GM10847 (cell line): ENCODE results near the gene NXPE3.
A peak's percentile ranks its signal among the peaks of the same experiment; 100 is the strongest.

ENCODE experiments used
- POLR2A ChIP-seq: IDR thresholded peaks from 2 replicates; pipeline ENCODE4 v1.6.1; 2011; ENCODE audit not compliant: insufficient read length; ENCODE audit errors: extremely low read depth

Gene NXPE3

DNA sequence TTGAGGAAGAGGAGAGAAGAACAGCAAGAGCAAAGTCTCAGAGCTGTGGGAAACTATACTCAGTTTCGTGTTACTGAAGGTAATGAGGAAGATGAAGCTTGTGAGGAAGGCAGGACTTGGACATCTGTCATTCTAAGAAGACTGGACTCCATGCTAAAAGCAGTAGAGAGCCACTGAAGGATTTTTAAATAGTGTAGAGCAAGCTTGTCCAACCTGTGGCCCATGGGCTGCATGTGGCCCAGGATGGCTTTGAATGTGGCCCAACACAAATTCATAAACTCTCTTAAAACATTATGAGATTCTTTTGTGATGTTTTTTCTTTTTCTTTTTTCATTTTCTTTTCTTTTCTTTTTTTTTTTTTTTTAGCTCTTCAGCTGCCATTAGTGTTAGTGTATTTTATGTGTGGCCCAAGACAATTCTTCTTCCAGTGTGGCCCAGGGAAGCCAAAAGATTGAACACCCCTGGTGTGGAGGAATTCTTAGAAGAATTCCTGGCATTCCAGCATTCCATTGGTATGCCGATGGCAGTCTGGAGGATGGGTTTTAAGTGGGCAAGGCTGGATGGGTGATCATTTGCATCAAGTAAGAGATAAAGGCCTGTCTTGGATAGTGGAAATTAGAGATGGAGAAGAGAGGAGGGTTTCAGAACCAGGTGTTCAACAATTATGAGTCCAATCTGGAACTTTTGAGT is 63.4 kb downstream of the NXPE3 start:
- TF ChIP-seq POLR2A: no peak

GRCh38 chr3:101842935-101843330 is 63.9 kb downstream of the NXPE3 start:
- TF ChIP-seq POLR2A: no peak

DNA sequence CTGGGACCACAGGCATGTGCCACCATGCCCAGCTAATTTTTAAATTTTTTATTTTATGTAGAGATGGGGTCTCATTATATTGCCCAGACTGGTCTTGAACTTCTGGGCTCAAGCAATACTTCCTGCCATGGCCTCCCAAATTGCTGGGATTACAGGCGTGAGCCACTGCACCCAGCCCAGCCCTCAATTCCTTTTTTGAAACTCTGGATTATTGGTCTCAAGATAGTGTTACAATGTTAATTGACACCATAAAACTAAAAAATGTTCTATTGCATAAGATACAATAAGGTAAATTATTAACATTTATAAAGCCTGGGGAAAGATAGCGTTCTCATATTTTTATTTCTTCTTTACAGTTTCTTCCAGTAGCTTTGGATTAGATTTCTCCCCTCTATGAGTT is 66.4 kb downstream of the NXPE3 start:
- TF ChIP-seq POLR2A: no peak

- TF ChIP-seq POLR2A: no peak
Observed at GRCh38 chr3:101846709-101847108, 67.7 kb downstream of the NXPE3 start.

DNA sequence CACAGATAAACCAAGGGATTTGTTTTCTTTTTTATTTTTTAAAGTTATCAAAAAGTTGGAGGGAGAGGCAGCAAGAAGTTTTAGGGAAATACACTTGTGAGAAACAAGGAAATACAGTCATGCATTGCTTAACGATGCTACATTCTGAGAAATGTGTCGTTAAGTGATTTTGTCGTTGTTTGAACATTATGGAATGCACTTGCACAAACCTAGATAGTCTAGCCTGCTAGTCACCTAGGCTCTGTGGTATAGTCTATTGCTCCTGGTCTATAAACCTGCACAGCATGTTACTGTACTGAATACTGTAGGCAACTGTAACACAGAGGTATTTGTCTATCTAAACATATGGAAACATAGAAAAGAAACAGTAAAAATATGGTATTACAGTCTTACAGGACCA is 68.3 kb downstream of the NXPE3 start:
- no peak for TF ChIP-seq POLR2A

DNA sequence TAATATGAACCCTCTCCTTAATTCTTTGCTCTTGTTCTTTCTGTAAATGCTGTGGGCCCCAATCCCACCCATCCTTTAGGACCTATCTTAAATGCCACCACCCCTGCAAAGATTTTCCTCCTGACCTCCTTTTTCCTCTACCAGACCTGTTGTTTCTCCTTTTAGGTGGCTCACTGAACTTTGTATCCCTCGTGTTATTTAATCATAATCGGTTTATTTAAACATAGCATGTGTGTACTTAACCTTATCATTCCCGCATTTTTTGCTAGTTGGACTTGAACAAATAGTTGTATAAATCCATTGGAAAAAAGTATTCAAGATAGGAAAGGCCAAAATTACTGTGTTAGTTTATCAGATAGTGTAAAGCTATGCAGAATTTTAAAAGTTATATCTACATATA is 69.3 kb downstream of the NXPE3 start:
- no peak for TF ChIP-seq POLR2A

DNA sequence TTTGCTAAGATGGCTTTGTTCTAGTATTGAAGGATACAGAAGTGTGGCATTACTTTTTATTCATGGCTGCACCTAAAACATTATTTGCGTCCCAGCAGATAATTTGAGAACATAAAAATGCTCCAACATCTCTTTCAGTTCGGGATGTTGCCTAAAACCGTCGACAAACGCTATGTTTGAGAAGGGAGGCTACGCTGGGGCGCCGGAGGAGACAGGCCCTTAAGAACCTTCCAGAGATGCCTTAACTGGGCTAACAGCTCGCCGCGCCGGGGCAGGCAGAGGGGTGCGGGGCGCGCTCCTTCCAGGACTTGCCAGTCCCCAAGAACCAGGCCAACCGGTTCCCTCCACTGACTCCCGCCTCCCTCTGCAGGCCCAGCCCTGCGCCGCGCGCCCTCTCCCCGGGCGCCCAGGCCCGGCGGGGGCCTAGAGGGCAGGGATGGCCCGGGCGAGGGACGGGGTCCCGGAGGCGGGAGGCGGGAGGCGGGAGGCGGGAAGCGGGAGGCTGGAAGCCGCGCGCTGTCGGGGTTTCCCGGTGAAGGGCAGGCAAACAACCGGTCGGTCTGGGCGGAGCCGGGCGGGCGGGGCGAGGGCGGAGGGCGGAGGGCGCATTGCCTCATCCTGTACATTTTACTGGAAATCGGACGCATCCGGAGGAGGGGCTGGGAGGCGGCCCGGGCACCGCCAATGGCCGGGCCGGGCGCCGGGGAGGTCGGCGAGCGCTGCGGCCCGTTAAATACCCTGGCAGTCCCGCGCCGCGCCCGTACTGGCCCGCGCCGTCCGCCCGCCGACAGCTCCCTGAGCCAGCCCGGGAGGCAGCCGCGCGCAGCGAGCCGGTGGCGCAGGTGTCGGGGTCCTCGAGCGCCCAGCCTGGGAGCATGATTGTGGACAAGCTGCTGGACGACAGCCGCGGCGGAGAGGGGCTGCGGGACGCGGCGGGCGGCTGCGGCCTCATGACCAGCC is 70.0 kb downstream of the NXPE3 start, which contains the start of gene NFKBIZ:
Gene NFKBIZ, plus strand, starts transcription at position 761 of the 960 bp plus-strand sequence. Its CDS starts 115 bp downstream, at position 876.
- peak; percentile 99 for TF ChIP-seq POLR2A

GRCh38 chr3:101849714-101850245 is 70.8 kb downstream of the NXPE3 start:
- TF ChIP-seq POLR2A: no peak

DNA sequence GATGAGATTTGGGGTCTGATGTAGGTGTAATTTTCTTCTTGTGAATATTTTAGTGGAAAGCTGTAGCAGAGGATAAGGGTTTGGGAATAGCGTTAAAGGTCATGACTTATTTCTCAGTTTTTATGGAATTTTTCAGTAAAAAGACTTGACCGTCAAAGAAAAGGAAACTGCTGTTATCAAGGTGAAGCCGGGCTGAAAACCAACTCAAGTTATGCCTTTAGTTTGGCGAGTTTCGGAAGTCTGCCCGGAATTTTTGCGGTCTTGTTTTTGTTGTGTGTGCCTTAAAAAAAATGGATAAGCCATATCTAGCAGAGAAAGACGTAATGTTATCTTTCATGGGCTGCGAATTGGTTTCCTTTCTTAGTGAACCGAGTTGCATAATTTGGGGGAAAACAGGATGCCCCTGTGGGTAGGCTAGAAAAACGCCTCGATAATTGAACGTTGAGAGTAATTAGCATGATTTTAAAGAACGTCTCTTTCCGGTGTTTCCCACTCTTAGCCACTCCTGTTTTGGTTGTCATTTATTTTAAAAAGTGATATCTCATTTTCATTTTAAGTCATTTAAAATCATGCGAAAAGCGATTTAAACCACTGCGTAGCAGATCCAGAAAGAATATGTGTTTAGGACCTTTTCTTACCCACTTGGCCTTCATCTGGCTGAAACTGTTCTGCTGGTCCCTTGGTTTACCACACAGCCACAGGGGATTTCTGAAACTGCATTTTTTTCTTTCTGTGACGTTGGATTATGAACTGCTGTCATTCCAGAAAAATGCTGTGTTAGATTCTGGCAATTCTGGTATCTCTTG is 71.4 kb downstream of the NXPE3 start:
- TF ChIP-seq POLR2A: no peak

DNA sequence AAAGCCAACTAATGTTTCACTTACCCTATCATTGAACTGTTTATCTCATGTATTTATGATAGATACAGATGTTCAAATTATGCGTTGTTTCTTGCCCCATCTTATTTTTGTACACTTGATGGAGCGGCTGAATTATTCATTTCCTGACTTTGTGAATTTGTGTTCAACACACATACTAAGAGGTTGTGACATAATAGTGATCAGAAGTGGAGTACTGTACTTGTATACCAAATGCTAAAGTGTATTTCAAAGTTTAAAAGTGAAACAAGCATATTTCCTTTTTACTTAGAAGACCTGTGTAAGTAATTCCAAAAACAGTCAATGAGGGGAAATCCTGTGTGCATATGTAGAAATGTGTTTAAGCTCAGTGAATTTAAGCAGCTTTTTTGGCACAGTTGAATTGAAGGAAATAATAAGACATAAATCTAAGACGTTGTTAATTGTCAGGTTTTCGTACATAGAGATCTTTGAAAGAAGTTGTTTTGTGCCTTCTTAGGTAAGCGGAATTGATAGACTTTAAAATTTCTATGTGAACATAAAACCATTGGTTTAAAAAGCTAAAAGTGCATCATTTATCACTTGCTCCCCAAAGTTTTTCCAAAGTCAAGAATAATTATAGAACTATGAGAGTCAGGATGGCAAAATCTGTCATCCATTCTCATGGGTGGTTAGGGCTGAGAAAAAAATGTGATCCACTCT is 72.2 kb downstream of the NXPE3 start:
- no peak for TF ChIP-seq POLR2A

- no peak for TF ChIP-seq POLR2A
Observed at GRCh38 chr3:101851850-101852714, 73.1 kb downstream of the NXPE3 start.

DNA sequence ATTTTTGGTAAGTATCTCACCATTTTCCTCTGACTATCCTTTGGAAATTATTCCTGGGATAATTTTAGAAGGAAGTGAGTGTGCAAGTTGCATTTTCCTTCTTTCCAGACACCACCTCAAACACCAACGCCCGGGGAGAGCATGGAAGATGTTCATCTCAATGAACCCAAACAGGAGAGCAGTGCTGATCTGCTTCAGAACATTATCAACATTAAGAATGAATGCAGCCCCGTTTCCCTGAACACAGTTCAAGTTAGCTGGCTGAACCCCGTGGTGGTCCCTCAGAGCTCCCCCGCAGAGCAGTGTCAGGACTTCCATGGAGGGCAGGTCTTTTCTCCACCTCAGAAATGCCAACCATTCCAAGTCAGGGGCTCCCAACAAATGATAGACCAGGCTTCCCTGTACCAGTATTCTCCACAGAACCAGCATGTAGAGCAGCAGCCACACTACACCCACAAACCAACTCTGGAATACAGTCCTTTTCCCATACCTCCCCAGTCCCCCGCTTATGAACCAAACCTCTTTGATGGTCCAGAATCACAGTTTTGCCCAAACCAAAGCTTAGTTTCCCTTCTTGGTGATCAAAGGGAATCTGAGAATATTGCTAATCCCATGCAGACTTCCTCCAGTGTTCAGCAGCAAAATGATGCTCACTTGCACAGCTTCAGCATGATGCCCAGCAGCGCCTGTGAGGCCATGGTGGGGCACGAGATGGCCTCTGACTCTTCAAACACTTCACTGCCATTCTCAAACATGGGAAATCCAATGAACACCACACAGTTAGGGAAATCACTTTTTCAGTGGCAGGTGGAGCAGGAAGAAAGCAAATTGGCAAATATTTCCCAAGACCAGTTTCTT is 74.2 kb downstream of the NXPE3 start:
- no peak for TF ChIP-seq POLR2A

DNA sequence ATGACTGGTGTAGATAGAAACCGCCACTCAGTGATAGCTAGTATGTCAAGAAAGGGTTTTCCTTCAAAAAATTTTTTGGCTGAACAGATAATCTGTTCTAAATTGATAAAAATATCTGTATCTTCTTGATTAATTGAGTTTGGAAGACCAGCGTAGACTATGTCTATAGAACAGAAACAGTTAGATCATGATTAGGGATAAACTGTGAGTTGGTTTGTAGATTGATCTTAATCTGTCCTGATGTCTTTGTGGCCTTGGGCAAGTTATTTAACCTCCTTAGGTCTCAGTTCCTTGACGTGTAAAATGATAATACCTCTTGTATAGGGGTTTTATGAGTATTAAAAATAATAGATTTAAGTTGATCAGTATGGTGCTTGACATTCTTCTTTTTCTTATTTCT is 75.0 kb downstream of the NXPE3 start:
- TF ChIP-seq POLR2A: no peak
